Body of pancreas (tissue), 4 donors: Measurements from ENCODE around the gene BANF2.

ENCODE experiments used
- POLR2A ChIP-seq, 3 donors: fragments of 450-650 bp; IDR thresholded peaks; one replicate each; pipeline ENCODE4 v1.6.1; 2016; ENCODE audit warnings: antibody characterized with exemption in 3 of 3, mild to moderate bottlenecking in 2 of 3
- TF ChIP-seq, protein P1 (sequence below), 7 experiments: fragments of 450-650 bp in 4 of 7; fragments of 200-600 bp in 3 of 7; sonication (generic) in 3 of 7; IDR thresholded peaks; one replicate each; pipeline ENCODE4 v1.5.1; 2016 to 2019; ENCODE audit warnings: antibody characterized with exemption in 7 of 7

GRCh38 chr20:17753516-17753915 is 53.8 kb downstream of the BANF2 start:
- TF ChIP-seq, protein P1, sequence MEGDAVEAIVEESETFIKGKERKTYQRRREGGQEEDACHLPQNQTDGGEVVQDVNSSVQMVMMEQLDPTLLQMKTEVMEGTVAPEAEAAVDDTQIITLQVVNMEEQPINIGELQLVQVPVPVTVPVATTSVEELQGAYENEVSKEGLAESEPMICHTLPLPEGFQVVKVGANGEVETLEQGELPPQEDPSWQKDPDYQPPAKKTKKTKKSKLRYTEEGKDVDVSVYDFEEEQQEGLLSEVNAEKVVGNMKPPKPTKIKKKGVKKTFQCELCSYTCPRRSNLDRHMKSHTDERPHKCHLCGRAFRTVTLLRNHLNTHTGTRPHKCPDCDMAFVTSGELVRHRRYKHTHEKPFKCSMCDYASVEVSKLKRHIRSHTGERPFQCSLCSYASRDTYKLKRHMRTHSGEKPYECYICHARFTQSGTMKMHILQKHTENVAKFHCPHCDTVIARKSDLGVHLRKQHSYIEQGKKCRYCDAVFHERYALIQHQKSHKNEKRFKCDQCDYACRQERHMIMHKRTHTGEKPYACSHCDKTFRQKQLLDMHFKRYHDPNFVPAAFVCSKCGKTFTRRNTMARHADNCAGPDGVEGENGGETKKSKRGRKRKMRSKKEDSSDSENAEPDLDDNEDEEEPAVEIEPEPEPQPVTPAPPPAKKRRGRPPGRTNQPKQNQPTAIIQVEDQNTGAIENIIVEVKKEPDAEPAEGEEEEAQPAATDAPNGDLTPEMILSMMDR (IDR thresholded peaks at IDR 0.05), result no peak
- TF ChIP-seq POLR2A (IDR thresholded peaks at IDR 0.05), result no peak
